Measurements from ENCODE around the gene HS1BP3. TPM values are rescaled to one million over a fixed set of nuclear protein-coding genes. Genes with fewer than 3 reads are reported as not detected.

HS1BP3 gene
- total RNA-seq, 3 donors from 2014 or later (not counting 1 experiment from before 2014, with no cell fraction given) = 17.4 to 25.7 (median 22.8) TPM

GRCh38 chr2:20571644-20572215 is 79.2 kb downstream of the HS1BP3 start:
- H3K27ac Mint-ChIP-seq = peak overlapping the region in 1 of 2 donors; percentile 47
- H3K9me3 Mint-ChIP-seq = no peaks in the 10 kb centered on the region
- Histone ChIP-seq H3K9me3 (ENCODE audit: control insufficient read depth, insufficient read depth, low read length) (no peaks in the 10 kb centered on the region), H3K4me3 (ENCODE audit: low read length) (no peak overlapping the region), H3K36me3 (ENCODE audit: control insufficient read depth, insufficient read depth, low read length) (no peaks in the 10 kb centered on the region), H3K4me1 (ENCODE audit: control insufficient read depth, insufficient read depth, low read length) (peaks cover 10% of the 10 kb centered on the region), H3K27me3 (ENCODE audit: control insufficient read depth, insufficient read depth, low read length) (no peaks in the 10 kb centered on the region), H3K27ac (ENCODE audit: low read length) (no peak overlapping the region)
- no peak for DNase-seq
- 76% methylated on average over 7 of the region's 7 CpGs for WGBS (ENCODE audit: insufficient coverage)
- H3K4me1 Mint-ChIP-seq = peaks cover 9% of the 10 kb centered on the region in 2 donors
- H3K27me3 Mint-ChIP-seq (ENCODE audit: low read depth in 2 of 2) = no peaks in the 10 kb centered on the region
- TF ChIP-seq CTCF (IDR thresholded peaks at IDR 0.05) = no peak
- intact Hi-C loops (cut with micrococcal nuclease) = no loop called here
- H3K36me3 Mint-ChIP-seq = no peaks in the 10 kb centered on the region
- H3K4me3 Mint-ChIP-seq = no peak overlapping the region
- no peak for ATAC-seq

GRCh38 chr2:20571231-20571630 is 79.7 kb downstream of the HS1BP3 start:
- H3K27ac Mint-ChIP-seq = no peak overlapping the region
- H3K9me3 Mint-ChIP-seq = no peaks in the 10 kb centered on the region
- no peak for ATAC-seq
- H3K4me1 ChIP-seq (ENCODE audit: control insufficient read depth, insufficient read depth, low read length) = peaks cover 5% of the 10 kb centered on the region
- H3K4me3 Mint-ChIP-seq = no peak overlapping the region
- no peak overlapping the region for H3K4me3 ChIP-seq (ENCODE audit: low read length)
- 94% methylated on average over 10 of the region's 10 CpGs for WGBS (ENCODE audit: insufficient coverage)
- no peaks in the 10 kb centered on the region for H3K27me3 ChIP-seq (ENCODE audit: control insufficient read depth, insufficient read depth, low read length)
- H3K27ac ChIP-seq (ENCODE audit: low read length) = no peak overlapping the region
- H3K27me3 Mint-ChIP-seq (ENCODE audit: low read depth in 2 of 2) = no peaks in the 10 kb centered on the region
- peaks cover 4% of the 10 kb centered on the region in 2 donors for H3K4me1 Mint-ChIP-seq
- no peak for TF ChIP-seq CTCF (IDR thresholded peaks at IDR 0.05)
- intact Hi-C loops (cut with micrococcal nuclease) = no loop called here
- DNase-seq = no peak
- no peaks in the 10 kb centered on the region for H3K36me3 Mint-ChIP-seq
- H3K36me3 ChIP-seq (ENCODE audit: control insufficient read depth, insufficient read depth, low read length) = no peaks in the 10 kb centered on the region
- no peaks in the 10 kb centered on the region for H3K9me3 ChIP-seq (ENCODE audit: control insufficient read depth, insufficient read depth, low read length)

GRCh38 chr2:20570249-20570648 is 80.6 kb downstream of the HS1BP3 start:
- 96% methylated on average over 6 of the region's 6 CpGs for WGBS (ENCODE audit: insufficient coverage)
- H3K36me3 Mint-ChIP-seq = no peaks in the 10 kb centered on the region
- no peaks in the 10 kb centered on the region for H3K9me3 Mint-ChIP-seq
- Histone ChIP-seq H3K36me3 (ENCODE audit: control insufficient read depth, insufficient read depth, low read length) (no peaks in the 10 kb centered on the region), H3K27me3 (ENCODE audit: control insufficient read depth, insufficient read depth, low read length) (no peaks in the 10 kb centered on the region), H3K27ac (ENCODE audit: low read length) (no peak overlapping the region), H3K4me3 (ENCODE audit: low read length) (no peak overlapping the region), H3K9me3 (ENCODE audit: control insufficient read depth, insufficient read depth, low read length) (no peaks in the 10 kb centered on the region), H3K4me1 (ENCODE audit: control insufficient read depth, insufficient read depth, low read length) (no peaks in the 10 kb centered on the region)
- intact Hi-C loops (cut with micrococcal nuclease) = no loop called here
- H3K4me1 Mint-ChIP-seq = no peaks in the 10 kb centered on the region
- H3K27me3 Mint-ChIP-seq (ENCODE audit: low read depth in 2 of 2) = no peaks in the 10 kb centered on the region
- ATAC-seq = no peak
- DNase-seq = no peak
- peak overlapping the region in 1 of 2 donors; percentile 11 for H3K27ac Mint-ChIP-seq
- TF ChIP-seq CTCF (IDR thresholded peaks at IDR 0.05) = no peak
- no peak overlapping the region for H3K4me3 Mint-ChIP-seq

Measured in natural killer cell (primary cell).